Right lobe of liver (tissue), 6 donors: ENCODE results near the gene FER. TPM values are rescaled to one million over a fixed set of nuclear protein-coding genes. Genes with fewer than 3 reads are reported as not detected.

Experiments used
- ATAC-seq, 4 donors: fragments of 200-7000 bp; cut with Tn5 transposase; one replicate each; pipeline ENCODE4 v1.9.1; 2020; ENCODE audit warnings: mild to moderate bottlenecking in 4 of 4, moderate library complexity in 4 of 4
- DNase-seq, 3 donors: peaks; one replicate each; pipeline ENCODE4 v3.0.0-alpha.2; 2020
- H3K27ac ChIP-seq, 3 donors: fragments of 200-600 bp; one replicate each; pipeline ENCODE4 v1.8.0; 2022
- H3K27me3 ChIP-seq, 2 donors: fragments of 200-600 bp; one replicate each; pipeline ENCODE4 v1.8.0; 2022
- H3K36me3 ChIP-seq, 4 donors: fragments of 200-600 bp; sonication (generic) in 1 of 4; one replicate each; pipeline versions ENCODE4 v1.5.1 to v1.8.0; 2017 to 2022; ENCODE audit warnings: control low read depth in 1 of 4
- H3K4me1 ChIP-seq, 4 donors: fragments of 200-600 bp; sonication (generic) in 1 of 4; one replicate each; pipeline versions ENCODE4 v1.5.1 to v1.8.0; 2017 to 2022; ENCODE audit warnings: control low read depth in 1 of 4
- H3K4me3 ChIP-seq, 3 donors: fragments of 200-600 bp; one replicate each; pipeline ENCODE4 v1.8.0; 2022
- H3K9me3 ChIP-seq, 4 donors: fragments of 200-600 bp; sonication (generic) in 1 of 4; one replicate each; pipeline versions ENCODE4 v1.5.1 to v1.8.0; 2017 to 2022; ENCODE audit warnings: control low read depth in 1 of 4
- CTCF ChIP-seq, 4 donors: fragments of 200-600 bp in 3 of 4; fragments of 450-650 bp in 1 of 4; IDR thresholded peaks; one replicate each; pipeline versions ENCODE4 v1.5.1 to v1.8.0; 2016 to 2022; ENCODE audit warnings: antibody characterized with exemption in 4 of 4, mild to moderate bottlenecking in 2 of 4
- POLR2A ChIP-seq: fragments of 450-650 bp; IDR thresholded peaks from one replicate; pipeline ENCODE4 v1.6.1; 2017; ENCODE audit warnings: antibody characterized with exemption, mild to moderate bottlenecking
- WGBS: methylation state at CpG from one replicate; pipeline ENCODE4 v1.1.6; 2018; ENCODE audit warnings: low coverage, low lambda C conversion rate; ENCODE audit not compliant: insufficient coverage; ENCODE audit errors: missing lambda C conversion rate; 5-methylcytosine and 5-hydroxymethylcytosine counted together
- intact Hi-C, 2 donors: fragments of 100-400 bp; cut with DNase I; formaldehyde crosslinking; loops; one replicate each; pipeline versions ENCODE4 v1.11.2 to v1.14.1; 2022
- total RNA-seq, 6 experiments: library from RNA; depleted of rRNA in 2 of 6; stranded (reverse); fragments of >200 nt in 2 of 6; fragmentation: NEBNext Ultra II Directional in 3 of 6; extraction: Animal tissue kit (Norgen Biotek cat#: 25700) in 3 of 6; gene quantifications; one replicate each; pipeline versions ENCODE4 v1.1.0 to v1.2.4, GENCODE V29; 2016 to 2023
- donor health status: DM: no; HTN: yes; CAD: no.
- donor health status: DM: no; HTN: no; CAD: no.
- donor health status: DM: no; HTN: no; CAD: no.
- donor health status: DM: no; HTN: yes; CAD: no.
- donor health status: DM: no; HTN: yes; CAD: no.

FER gene
- total RNA-seq, 6 experiments from 2014 or later = 2.6 to 10.9 (median 5.0) TPM

- TF ChIP-seq POLR2A (no peak), CTCF (IDR thresholded peaks at IDR 0.05) (no peak)
- H3K4me3 ChIP-seq = no peak overlapping the region
- H3K4me1 ChIP-seq = no peaks in the 10 kb centered on the region
- no peak for DNase-seq
- no peaks in the 10 kb centered on the region for H3K27me3 ChIP-seq
- no peak overlapping the region for H3K27ac ChIP-seq
- H3K36me3 ChIP-seq = peaks cover 0 to 2% (median 0%) of the 10 kb centered on the region in 4 donors
- intact Hi-C loops = no loop called here
- H3K9me3 ChIP-seq = no peaks in the 10 kb centered on the region
- ATAC-seq = no peak
Observed at GRCh38 chr5:109156885-109157284, 409.2 kb downstream of the FER start.

GRCh38 chr5:109160468-109160867, 412.8 kb downstream of the FER start:
- H3K36me3 ChIP-seq = no peaks in the 10 kb centered on the region
- TF ChIP-seq CTCF (IDR thresholded peaks at IDR 0.05) (no peak), POLR2A (no peak)
- H3K4me3 ChIP-seq = no peak overlapping the region
- no peaks in the 10 kb centered on the region for H3K9me3 ChIP-seq
- DNase-seq (no peak), ATAC-seq (no peak)
- H3K4me1 ChIP-seq = no peaks in the 10 kb centered on the region
- intact Hi-C loops = no loop called here
- H3K27me3 ChIP-seq = no peaks in the 10 kb centered on the region
- no peak overlapping the region for H3K27ac ChIP-seq
- WGBS = 89% methylated on average over 3 of the region's 3 CpGs

GRCh38 chr5:109161914-109162683, 414.4 kb downstream of the FER start:
- Histone ChIP-seq H3K4me3 (no peak overlapping the region), H3K27me3 (no peaks in the 10 kb centered on the region), H3K27ac (no peak overlapping the region), H3K9me3 (no peaks in the 10 kb centered on the region), H3K36me3 (no peaks in the 10 kb centered on the region), H3K4me1 (no peaks in the 10 kb centered on the region)
- WGBS = 68% methylated on average over 4 of the region's 4 CpGs
- intact Hi-C loops = no loop called here
- DNase-seq = no peak
- TF ChIP-seq POLR2A (no peak), CTCF (IDR thresholded peaks at IDR 0.05) (no peak)
- ATAC-seq = no peak

- no peaks in the 10 kb centered on the region for H3K36me3 ChIP-seq
- H3K9me3 ChIP-seq = no peaks in the 10 kb centered on the region
- no peak for TF ChIP-seq POLR2A
- TF ChIP-seq CTCF (IDR thresholded peaks at IDR 0.05) = no peak
- no peaks in the 10 kb centered on the region for H3K4me1 ChIP-seq
- DNase-seq (no peak), ATAC-seq (no peak)
- intact Hi-C loops = no loop called here
- no peak overlapping the region for H3K4me3 ChIP-seq
- no peak overlapping the region for H3K27ac ChIP-seq
- no peaks in the 10 kb centered on the region for H3K27me3 ChIP-seq
- 94% methylated on average over 4 of the region's 4 CpGs for WGBS
Observed at GRCh38 chr5:109163336-109163735, 415.6 kb downstream of the FER start.
